ENCODE results near the gene BPTF.
"Not testable (repeated sequence)": the region's sequence is repeated elsewhere in the genome, so short reads cannot be mapped to it uniquely, and the experiment has no call there.

BPTF gene

DNA sequence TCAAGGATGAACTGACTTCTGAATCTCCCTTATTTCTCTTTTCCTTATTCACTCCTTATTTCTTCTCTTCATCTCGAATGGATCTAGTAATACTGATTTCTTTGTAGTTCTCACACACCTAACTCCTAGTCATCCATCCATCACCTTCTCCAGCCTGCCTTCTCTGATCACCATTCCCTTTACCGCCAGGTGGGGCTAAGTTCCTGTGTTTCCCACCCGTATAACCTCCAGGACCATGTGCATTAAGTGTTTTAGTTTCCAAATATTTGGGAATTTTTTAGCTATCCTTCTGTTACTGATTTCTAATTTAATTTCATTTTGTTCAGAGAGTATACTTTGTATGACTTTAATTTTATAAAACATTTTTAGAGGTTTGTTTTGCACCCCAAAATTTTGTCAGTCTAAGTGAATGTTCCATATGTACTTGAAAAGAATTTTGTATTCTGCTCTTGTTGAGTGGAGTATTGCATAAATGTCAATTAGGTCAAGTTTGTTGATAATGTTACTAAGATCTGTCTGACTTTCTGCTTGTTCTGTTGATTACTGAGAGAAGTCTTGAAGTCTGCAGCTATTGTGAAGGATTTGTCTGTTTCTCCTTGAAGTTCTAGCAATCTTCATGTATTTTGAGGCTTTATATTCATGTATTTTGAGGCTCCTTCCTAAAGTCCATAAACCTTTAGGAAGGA is 8.8 kb downstream of the BPTF start:
- DNase-seq: no peak

DNA sequence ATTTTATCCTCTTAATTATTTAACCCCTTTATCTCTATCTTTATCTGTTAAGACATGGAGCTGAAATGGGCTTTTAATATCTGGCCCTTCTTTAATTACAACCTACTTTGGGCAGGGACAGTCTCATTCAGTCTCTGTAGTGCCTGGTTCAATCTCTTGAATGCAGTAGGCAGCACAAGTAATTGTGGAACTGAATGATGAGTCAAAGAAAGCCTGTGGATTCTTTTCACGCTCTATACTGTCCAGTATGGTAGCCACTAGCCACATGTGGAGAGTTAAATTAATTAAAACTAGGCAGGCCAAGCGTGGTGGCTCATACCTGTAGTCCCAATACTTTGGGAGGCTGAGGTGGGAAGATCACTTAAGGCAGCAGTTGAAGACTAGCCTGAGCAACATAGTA is 9.3 kb downstream of the BPTF start:
- no peak for DNase-seq

DNA sequence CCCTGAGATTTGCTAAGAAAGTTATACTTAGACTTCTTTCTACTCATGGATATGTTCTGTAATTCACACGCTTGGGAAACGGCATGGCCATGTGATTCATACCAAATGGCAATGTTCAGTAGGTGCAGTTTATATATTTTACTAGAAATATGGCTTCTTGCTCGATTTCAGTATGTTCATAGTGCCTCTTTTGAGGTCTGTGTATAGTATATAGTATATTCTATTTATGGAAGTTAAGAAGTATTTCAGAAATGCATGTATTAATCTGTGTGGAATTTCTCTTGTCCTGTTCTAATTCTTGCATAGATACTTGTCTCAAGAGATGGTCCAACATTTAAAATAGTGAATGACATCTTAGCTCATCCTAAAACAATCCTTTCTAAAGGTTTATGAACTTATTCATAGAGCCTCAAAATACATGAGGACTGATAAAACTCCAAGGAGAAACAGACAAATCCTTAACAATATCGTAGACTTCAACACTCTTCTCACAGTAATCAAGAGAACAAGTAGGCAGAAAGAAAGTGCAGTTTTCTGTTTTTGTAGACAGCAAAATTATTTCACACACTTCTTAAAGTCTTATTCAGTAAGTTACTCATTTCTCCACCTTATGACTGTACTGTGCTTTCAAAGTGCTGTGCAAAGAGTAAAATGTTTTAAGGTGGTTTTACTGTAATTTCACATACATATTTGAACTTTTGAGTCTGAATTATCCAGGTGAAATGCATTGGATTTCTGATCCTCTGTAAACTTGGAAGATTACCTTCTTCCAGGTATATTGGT is 11.1 kb downstream of the BPTF start:
- peak; percentile 88 for DNase-seq

DNA sequence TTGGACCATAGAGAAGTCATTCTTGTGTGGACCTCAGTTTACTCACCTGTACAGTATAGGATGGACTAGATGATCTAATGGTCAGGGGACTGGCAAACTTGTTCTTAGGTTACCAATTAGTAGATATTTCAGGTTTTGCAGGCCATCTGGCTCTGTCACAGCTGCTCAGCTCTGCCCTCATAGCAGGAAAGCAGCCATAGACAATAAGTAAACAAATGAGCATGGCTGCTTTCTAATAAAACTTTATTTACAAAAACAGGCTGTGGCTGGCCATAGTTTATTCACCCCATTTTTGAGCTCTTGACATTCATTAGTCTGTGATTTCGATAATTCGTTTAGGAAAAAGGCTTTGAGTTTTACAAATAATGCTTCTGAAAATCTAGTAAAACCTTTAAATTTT is 12.7 kb downstream of the BPTF start:
- DNase-seq: no peak

DNA sequence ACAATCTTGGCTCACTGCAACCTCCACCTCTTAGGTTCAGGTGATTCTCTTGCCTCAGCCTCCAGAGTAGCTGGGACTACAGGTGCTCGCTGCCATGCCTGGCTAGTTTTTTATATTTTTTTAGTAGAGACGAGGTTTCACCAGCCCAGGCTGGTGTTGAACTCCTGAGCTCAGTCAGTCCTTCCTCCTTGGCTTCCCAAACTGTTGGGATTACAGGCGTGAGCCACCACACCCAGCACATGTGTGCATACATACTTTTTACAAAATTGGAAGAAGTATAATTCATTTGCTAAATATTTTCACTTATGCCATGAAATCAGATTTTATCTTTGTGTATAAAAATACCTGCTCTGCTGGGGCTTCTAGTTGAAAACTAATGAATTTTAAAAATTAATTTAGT is 13.2 kb downstream of the BPTF start:
- no peak for DNase-seq

DNA sequence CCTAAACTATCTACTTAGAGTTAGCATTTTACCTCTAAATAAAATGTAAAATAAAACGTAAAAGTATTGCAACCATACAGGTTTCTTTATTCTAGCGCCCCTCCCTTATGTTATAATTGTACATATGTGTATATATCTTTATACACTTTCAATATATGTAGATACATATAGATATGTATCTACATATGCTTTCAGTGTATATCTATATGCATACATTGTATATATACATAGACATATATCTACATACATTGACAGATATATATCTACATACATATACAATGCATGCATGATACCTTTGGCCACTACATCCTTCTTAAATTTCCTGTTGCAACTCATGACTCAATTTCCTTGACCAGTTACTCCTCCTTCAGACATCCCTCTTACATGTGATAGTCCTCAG is 16.7 kb downstream of the BPTF start:
- DNase-seq: no peak

DNA sequence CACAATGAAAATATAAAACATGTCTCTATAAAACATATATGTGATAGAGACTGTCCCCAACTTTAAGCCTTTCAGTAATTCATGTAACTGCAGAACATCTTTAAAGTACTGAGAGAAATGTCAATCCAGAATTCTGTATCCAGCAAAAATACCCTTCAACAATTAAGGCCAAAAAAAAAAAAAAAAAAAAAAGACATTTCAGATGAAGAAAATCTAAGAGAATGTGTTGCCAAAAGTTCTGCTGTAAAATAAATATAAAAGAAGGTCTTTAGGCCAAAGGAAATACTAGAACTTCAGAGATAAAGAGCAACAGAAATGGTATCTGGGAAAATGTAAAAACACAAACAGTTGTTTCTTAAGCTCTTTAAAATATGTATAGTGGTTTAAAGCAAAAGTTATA is 17.3 kb downstream of the BPTF start:
- DNase-seq: no peak

DNA sequence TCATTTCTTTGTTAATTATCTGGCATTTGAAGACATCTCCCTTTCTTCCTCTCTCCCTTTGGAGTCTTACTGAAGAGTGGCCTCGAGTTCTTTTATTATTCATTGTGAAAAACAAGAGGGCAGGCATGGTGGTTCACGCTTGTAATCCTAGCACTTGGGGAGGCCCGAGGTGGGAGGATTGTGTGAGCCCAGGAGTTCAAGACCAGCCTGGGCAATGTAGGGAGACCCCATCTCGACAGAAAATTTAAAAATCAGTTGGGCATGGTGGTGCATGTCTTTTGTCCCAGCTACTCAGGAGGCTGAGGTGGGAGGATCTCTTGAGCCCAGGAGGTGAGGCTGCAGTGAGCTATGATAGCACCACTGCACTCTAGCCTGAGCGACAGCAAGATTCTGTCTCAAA is 20.1 kb downstream of the BPTF start:
- no peak for DNase-seq

DNA sequence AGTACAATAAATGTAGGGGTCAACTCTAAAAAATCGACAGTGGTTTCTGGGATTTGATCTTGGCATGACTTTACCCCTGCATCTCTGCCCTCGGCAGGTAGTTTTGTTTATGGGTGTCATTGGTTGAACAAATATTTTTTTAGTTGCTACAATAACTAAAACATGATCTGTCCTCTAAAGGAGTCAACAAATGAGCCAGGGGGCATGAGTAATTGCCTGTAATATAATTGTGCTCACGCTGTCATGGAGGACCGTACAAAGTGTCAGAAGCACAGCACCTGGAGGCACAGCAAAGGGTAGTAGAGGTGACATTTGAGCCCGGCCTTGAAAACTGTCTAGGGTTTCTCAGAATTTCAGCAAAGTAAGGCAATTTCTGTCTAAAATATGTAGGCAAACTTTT is 22.9 kb downstream of the BPTF start:
- DNase-seq: not testable (repeated sequence)

DNA sequence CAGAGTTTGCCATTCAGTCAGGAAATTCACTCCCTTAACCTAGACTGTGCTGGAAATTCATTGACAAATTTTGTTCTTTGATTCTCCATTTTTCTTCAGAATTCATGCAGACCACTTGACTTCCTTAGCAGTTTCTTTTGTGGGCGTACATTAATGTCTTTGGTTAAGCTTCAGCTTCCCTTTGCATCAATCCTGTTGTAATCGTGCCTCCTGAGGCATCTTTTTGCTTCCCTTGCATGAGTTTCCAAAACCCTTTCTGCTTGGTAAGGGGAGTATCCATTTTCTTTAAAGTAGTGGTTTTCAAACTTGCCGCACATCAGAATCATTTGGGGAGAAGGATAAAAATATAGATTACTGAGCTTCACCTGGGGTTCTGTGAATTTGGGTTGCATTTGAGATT is 23.5 kb downstream of the BPTF start:
- DNase-seq: not testable (repeated sequence)

DNA sequence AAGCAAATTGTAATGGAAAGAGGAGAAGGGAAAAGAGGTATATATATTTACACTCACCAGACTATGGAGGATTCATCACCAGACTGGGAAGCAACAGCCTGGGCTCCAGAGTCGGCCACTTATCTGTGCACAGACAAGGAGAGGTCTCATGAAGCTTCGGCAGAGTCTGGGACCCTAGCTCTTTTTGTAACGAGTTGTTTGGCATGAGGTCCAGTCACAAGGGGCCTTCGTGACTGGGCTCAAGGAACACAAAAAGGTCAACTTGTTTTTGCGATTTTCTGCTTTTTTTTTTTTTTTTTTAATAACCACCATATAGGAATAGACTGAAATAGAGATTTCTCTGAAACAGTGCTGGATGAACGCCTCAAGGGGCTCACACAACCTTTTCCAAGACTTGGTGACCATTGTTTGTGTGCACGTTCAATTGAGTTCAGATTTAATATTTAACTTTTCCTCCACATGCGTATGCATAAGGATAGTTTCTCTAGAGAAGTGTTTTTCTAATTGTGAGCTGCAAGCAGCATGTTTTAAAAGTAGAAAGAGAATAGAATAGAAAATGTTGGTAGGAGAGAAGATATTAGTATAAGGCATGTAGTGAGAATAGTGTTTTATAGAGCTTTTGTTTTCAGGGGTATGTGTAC is 25.8 kb downstream of the BPTF start:
- no peak for DNase-seq

DNA sequence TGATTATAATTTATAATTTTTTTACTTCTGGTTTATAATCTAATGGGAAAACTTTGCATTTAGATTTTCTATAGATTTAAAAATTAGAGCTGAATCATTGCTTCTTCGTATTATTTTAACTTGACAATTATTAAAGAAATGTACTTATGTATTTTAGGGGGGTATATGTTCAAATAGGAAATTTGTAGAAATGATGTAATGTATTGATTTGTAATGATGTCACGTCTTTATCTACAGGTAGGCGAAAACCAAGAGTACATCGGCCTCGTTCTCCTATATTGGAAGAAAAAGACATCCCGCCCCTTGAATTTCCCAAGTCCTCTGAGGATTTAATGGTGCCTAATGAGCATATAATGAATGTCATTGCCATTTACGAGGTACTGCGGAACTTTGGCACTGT is 28.4 kb downstream of the BPTF start:
- no peak for DNase-seq

DNA sequence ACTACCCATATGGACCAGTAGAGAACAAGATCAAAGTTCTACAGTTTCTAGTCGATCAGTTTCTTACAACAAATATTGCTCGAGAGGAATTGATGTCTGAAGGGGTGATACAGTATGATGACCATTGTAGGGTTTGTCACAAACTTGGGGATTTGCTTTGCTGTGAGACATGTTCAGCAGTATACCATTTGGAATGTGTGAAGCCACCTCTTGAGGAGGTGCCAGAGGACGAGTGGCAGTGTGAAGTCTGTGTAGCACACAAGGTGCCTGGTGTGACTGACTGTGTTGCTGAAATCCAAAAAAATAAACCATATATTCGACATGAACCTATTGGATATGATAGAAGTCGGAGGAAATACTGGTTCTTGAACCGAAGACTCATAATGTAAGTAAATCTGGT is 29.1 kb downstream of the BPTF start:
- no peak for DNase-seq

DNA sequence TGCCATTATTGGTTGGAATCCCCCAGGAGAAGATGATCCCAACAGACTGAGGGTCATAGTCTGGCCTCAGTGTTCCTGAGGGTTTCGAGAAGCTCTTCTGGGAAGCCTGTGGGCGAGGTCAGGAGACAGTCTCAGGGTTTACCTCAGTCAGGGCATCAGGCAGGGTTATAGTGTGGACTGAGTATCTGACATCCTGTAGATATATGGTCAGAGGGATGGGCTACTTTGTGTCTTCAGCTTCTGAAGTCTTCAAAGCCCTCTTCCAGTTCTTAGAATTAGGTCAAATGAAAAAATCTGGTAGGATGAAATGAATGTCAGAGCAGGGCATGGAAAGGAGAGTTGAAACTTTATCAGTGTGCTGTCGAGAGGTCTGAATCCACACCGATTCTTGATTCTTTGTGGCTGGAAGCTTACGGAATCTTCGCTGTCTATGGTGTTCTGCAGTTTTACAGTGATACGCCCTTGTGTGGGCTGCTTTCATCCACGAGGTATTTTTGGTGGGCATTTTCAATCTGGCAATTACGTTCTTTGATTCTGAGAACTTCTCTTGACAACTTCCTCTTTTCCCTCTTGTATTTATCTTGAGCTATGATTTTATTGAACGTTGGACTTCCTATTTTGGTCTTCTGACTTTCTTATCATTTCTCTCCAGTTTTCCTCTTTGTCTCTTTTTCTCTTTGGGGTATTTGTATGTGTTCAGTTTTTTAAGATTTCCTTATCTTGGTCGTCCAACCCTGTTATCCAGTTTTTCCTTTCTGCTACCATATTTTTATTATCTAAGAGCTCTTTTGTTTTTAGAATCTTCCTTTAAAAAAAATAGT is 30.4 kb downstream of the BPTF start:
- DNase-seq: no peak

DNA sequence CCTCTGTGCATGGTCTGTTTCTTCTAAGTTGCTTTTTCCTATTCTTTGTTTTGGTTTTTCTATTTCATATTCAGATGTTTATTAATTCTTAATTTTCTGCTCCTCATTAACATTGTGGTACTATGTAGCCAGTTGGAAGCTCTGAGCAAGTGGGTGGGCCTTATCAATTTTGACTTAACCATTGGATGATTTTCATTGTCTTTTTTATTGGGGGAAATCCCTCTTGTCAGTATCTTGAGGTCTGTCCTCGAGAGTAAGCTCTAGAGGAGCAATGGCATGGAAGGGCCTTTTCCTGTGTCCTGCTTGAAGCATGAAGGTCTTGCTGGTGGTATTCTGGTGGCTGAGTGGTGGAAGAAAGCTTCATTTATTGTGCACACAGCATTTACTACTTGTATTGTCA is 31.1 kb downstream of the BPTF start:
- not testable (repeated sequence) for DNase-seq

DNA sequence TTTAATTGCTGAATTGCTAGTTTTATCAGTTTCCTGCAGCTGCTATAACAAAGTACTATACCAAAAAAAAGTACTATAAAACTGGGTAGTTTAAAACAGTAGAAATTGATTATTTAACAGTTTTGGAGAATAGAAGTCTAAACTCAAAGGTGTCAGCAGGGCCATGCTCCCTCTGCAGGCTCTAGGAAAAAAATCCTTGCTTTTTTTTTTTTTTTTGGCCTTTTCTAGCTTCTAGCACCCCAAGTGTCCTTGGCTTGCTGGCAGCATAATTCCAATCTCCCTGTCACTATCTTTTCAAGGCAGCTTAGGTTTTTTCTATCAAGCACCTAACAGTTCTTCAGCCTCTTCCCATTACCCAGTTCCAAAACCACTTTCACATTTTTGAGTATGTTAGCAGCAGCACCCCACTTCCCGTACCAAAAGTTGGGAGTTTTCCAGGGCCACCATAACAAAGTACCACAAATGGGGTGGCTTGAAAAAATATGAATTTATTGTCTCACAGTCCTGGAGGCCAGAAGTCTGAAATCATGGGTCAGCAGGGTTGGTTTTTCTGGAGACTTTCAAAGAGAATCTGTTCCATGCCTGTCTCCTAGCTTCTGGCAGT is 37.4 kb downstream of the BPTF start:
- DNase-seq: no peak

DNA sequence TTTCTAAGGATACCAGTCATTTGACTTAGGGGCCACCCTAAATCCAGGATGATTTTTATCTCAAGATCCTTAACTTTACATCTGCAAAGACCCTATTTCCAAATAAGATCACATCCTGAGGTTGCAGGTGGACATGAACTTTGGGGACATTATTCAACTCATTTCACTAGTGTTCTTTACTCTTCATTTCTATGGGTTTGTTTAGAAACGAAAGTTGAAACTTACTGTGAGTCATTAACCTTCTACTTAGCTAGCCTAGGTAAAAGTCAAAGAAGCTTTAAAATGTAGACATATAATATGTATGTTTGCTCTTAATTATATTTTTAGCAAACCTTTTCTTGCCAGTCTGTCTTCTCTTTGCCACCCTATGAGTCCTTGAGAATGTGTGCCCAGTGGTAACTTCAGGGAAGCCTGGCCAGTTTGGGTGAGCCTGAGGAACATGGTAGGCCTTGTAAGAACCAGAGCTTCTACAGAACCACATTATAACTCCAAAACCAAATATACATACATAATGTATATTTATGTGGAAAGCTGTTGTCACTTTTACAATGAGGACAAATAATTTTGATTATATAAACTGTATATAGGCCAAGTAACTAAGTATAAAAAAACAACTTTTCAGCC is 38.4 kb downstream of the BPTF start:
- no peak for DNase-seq

DNA sequence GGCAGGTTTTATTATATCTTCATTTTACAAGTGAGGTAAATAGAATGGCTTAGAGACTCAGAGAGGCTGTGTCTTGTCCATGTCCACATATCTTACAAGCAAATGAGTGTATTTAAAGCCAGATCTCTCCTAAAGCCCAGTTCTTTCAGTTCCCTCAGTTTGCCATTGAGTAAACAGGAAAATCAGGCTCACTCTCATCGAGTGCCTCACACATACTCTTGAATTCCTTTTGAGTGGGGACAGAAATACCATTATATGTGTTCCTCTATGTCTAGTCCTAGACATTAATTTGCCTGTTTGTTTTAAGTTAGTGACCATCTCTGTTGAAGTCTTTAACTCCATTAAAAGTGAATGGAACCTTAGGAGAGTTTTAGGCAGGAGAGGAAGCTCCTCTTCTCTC is 40.1 kb downstream of the BPTF start:
- no peak for DNase-seq

DNA sequence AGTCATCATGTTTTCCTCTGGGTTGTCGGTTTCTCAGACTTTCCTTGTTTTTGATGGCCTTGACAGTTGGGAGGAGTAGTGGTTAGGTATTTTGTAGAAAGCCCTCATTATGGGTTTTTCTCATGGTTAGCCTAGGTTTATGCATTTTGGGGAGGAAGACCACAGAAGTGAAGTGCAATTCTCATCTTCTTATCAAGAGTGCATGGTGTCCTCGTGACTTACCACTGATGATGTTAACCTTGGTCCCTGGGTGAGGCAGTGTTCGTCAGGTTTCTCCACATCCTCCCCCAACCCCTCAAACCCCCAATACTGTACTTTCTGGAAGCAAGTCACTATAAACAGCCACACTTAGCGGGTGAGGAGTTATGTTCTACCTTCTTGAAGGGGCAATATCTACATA is 42.3 kb downstream of the BPTF start:
- no peak for DNase-seq

DNA sequence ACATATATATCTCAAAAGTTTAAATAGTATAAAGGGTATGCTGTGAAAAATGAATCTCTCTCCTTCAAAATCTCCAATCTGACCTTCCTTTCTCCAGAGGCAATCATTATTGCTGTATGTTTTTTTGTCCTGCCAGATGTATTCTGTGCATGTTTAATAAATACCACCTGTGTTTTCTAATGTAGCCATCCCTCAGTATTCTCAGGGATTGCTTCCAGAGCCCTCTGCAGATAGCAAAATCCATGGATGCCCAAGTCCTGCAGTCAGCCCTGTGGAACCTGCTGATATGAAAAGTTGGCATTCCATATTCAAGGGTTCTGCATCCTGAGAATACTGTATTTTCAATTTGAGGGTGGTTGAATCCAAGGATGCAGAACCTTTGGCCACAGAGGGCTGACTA is 42.9 kb downstream of the BPTF start:
- DNase-seq: no peak

DNA sequence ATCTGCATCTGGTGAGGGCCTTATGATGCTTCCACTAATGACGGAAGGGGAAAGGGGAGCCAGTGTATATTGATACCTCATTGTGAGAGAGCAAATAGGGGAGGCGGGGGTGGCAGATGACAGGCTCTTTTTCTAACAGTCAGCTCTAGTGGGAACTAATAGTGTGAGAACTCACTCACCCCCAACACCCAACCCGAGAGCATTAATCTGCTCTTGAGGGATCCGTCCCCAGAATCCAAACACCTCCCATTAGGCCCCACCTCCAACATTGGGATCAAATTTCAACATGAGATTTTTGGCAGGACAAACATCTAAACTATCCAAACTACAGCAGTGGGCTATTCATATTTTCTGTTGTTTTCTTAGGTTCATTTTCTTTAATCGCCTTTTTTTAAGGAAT is 54.4 kb downstream of the BPTF start:
- DNase-seq: peak; percentile 10

DNA sequence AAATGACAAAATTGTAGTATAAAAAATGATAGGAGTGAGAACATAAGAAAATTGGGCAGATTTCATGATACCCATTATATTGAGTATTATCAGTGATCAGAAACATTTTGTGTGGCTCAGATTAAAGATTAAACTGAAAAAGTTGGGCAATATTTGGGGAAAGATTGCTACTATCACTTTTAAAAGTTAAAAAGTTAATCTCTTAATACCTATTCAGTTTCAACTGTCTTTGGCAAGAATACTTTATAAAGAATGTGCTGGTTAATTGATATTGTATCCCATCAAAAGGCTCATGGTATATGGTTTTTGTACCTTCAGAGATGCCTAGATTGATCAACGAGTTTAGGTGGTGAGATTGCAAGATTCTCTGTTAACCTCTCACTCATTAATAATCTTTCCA is 55.8 kb downstream of the BPTF start:
- DNase-seq: no peak

DNA sequence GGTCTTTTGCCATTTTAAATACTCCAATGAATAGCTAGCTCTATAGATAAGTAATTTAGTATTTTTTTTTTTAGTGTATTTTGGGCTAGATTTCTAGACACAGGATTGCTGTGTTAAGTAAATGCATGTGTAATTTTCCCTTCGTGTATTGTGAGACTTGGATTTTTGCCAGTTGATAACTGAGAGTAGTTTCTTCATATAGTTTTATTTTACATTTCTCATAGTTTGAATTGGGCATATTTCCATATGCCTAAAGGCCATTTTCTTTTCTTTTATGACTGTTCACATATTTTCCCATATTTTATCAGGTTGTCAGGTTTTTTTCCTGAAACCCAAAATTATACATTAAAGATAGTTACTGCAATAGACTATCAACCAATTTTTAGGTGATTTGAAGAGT is 59.4 kb downstream of the BPTF start:
- DNase-seq: no peak

Data from fibroblast of skin of right biceps (primary cell).